NCI-H2029 treated with DMSO at 0.1 percent for 48 hours (cell line): ENCODE measurements around the gene SECISBP2L.

Experiments used
- DNase-seq: peaks from one replicate; lab custom pipeline; 2025; lab: John Stamatoyannopoulos, UW

The SECISBP2L gene

GRCh38 chr15:49060710-49061495, 14.7 kb upstream of the SECISBP2L start:
- no peak for DNase-seq

- DNase-seq: no peak
Measured at GRCh38 chr15:49059491-49059890, 13.2 kb upstream of the SECISBP2L start.

GRCh38 chr15:49058559-49058958, 12.3 kb upstream of the SECISBP2L start:
- DNase-seq: no peak

- no peak for DNase-seq
Measured at GRCh38 chr15:49055630-49056029, 9.4 kb upstream of the SECISBP2L start.

GRCh38 chr15:49052662-49053061, 6.4 kb upstream of the SECISBP2L start:
- DNase-seq: no peak

- DNase-seq: no peak
Measured at GRCh38 chr15:49047456-49047855, 1.2 kb upstream of the SECISBP2L start.

- DNase-seq: no peak
Measured at GRCh38 chr15:49045751-49046219, 461 bp downstream of the SECISBP2L start.

GRCh38 chr15:49044766-49045606, 1.3 kb downstream of the SECISBP2L start:
- DNase-seq: no peak

- DNase-seq: no peak
Measured at GRCh38 chr15:49044002-49044401, 2.2 kb downstream of the SECISBP2L start.

- DNase-seq: no peak
Measured at GRCh38 chr15:49042165-49042564, 4.1 kb downstream of the SECISBP2L start.

GRCh38 chr15:49041426-49041825, 4.8 kb downstream of the SECISBP2L start:
- DNase-seq: no peak

- DNase-seq: no peak
Measured at GRCh38 chr15:49040151-49040550, 6.1 kb downstream of the SECISBP2L start.

- no peak for DNase-seq
Measured at GRCh38 chr15:49038382-49038781, 7.9 kb downstream of the SECISBP2L start.

- DNase-seq: no peak
Measured at GRCh38 chr15:49037546-49037940, 8.7 kb downstream of the SECISBP2L start.

- DNase-seq: no peak
Measured at GRCh38 chr15:49036650-49037545, 9.3 kb downstream of the SECISBP2L start.

- no peak for DNase-seq
Measured at GRCh38 chr15:49035825-49036224, 10.4 kb downstream of the SECISBP2L start.

GRCh38 chr15:49032601-49033145, 13.6 kb downstream of the SECISBP2L start:
- DNase-seq: no peak

- no peak for DNase-seq
Measured at GRCh38 chr15:49031804-49032203, 14.4 kb downstream of the SECISBP2L start.

GRCh38 chr15:49026700-49027099, 19.5 kb downstream of the SECISBP2L start:
- no peak for DNase-seq

- no peak for DNase-seq
Measured at GRCh38 chr15:49024840-49025239, 21.4 kb downstream of the SECISBP2L start.

- no peak for DNase-seq
Measured at GRCh38 chr15:49023354-49023753, 22.9 kb downstream of the SECISBP2L start.

GRCh38 chr15:49015896-49016295, 30.4 kb downstream of the SECISBP2L start:
- DNase-seq: no peak
